H1 (cell line): ENCODE measurements around the gene PKP3. TPM values are rescaled to one million over a fixed set of nuclear protein-coding genes. Genes with fewer than 3 reads are reported as not detected.

Experiments
- CTCF ChIA-PET: fragments of 300-600 bp; sonication (Branson Sonifier 250); formaldehyde crosslinking; loops from one replicate; lab custom pipeline; 2021; ENCODE audit not compliant: partially characterized antibody; lab: Charles Lee
- POLR2A ChIA-PET: fragments of 300-600 bp; sonication (Branson Sonifier 250); formaldehyde crosslinking; loops from one replicate; lab custom pipeline; 2021; ENCODE audit warnings: inconsistent platforms; ENCODE audit not compliant: partially characterized antibody; lab: Charles Lee
- DNase-seq, 2 experiments: peaks; one replicate each; pipeline versions ENCODE4 v3.0.0 to v3.0.0-alpha.2; 2010 to 2022; ENCODE audit warnings: low spot score in 2 of 2, low read depth in 1 of 2, mixed read lengths in 1 of 2
- FAIRE-seq: peaks from 2 replicates; lab custom pipeline; 2011; peaks lifted over from hg19 to GRCh38; lab: Jason Lieb, UNC
- H2AFZ ChIP-seq: 2 replicates; pipeline ENCODE4 v1.8.1; 2012; ENCODE audit warnings: low read length, inconsistent platforms
- H2AK5ac ChIP-seq: 2 replicates; pipeline ENCODE4 v1.6.1; 2013; ENCODE audit warnings: low read depth, low read length
- H2BK120ac ChIP-seq: replicated peaks from 2 replicates; pipeline ENCODE3; 2013; ENCODE audit warnings: low read depth, low read length, inconsistent platforms
- H2BK12ac ChIP-seq: 2 replicates; pipeline ENCODE4 v1.6.1; 2013; ENCODE audit warnings: low read depth, low read length
- H2BK15ac ChIP-seq: 2 replicates; pipeline ENCODE4 v1.6.1; 2013; ENCODE audit warnings: low read length
- H2BK20ac ChIP-seq: 2 replicates; pipeline ENCODE4 v1.6.1; 2013; ENCODE audit warnings: low read length
- H2BK5ac ChIP-seq: 2 replicates; pipeline ENCODE4 v1.6.1; 2013; ENCODE audit warnings: low read depth, low read length
- H3K14ac ChIP-seq: 2 replicates; pipeline ENCODE4 v1.6.1; 2013; ENCODE audit warnings: inconsistent platforms; ENCODE audit not compliant: insufficient read length
- H3K18ac ChIP-seq: 2 replicates; pipeline ENCODE4 v1.6.1; 2013; ENCODE audit warnings: low read length; ENCODE audit errors: extremely low read depth
- H3K23ac ChIP-seq: 2 replicates; pipeline ENCODE4 v1.6.1; 2013; ENCODE audit warnings: inconsistent platforms; ENCODE audit not compliant: insufficient read length
- H3K23me2 ChIP-seq: 2 replicates; pipeline ENCODE4 v1.6.1; 2013; ENCODE audit warnings: low read depth, low read length
- H3K27ac ChIP-seq: 2 replicates; pipeline ENCODE4 v1.6.1; 2011; ENCODE audit warnings: low read depth, low read length, inconsistent platforms
- H3K27me3 ChIP-seq, 4 experiments: replicated peaks in 1 of 4; 1 replicate in 1 of 4; 2 replicates in 3 of 4; pipeline versions ENCODE4 v1.6.1 to v1.8.1; 2011 to 2013; ENCODE audit warnings: low read length in 3 of 4, mild to moderate bottlenecking in 3 of 4, inconsistent platforms in 2 of 4, mixed read lengths in 2 of 4, moderate library complexity in 1 of 4; ENCODE audit not compliant: control insufficient read depth in 3 of 4, insufficient read depth in 3 of 4; ENCODE audit errors: extremely low read depth in 1 of 4
- H3K36me3 ChIP-seq, 4 experiments: 2 replicates each; pipeline versions ENCODE4 v1.6.1 to v1.8.1; 2011 to 2013; ENCODE audit warnings: mild to moderate bottlenecking in 4 of 4, low read length in 3 of 4, moderate library complexity in 2 of 4, control low read depth in 1 of 4, inconsistent platforms in 1 of 4; ENCODE audit not compliant: insufficient read depth in 4 of 4, control insufficient read depth in 2 of 4
- H3K4ac ChIP-seq: replicated peaks from 2 replicates; pipeline ENCODE3; 2013; ENCODE audit warnings: low read length, low read depth, mixed read lengths, inconsistent platforms; ENCODE audit not compliant: insufficient read length
- H3K4me1 ChIP-seq, 4 experiments: replicated peaks in 1 of 4; 1 replicate in 1 of 4; 2 replicates in 3 of 4; pipeline versions ENCODE4 v1.6.1 to v1.8.1; 2011 to 2013; ENCODE audit warnings: low read length in 3 of 4, inconsistent platforms in 2 of 4, mixed read lengths in 1 of 4; ENCODE audit not compliant: insufficient read depth in 4 of 4, control insufficient read depth in 3 of 4
- H3K4me2 ChIP-seq, 2 experiments: 2 replicates each; pipeline versions ENCODE4 v1.6.1 to v1.8.1; 2011 to 2013; ENCODE audit warnings: low read depth in 2 of 2, low read length in 2 of 2, control low read depth in 1 of 2, inconsistent platforms in 1 of 2, mild to moderate bottlenecking in 1 of 2; ENCODE audit not compliant: insufficient read depth in 1 of 2
- H3K4me3 ChIP-seq, 4 experiments: fragments of 200-600, 300-600 bp in 1 of 4; sonication (generic), shearing (Covaris generic), sonication (Bioruptor Twin) in 1 of 4; 2 replicates each; pipeline versions ENCODE4 v1.5.1 to v1.8.1; 2011 to 2016; ENCODE audit warnings: low read length in 4 of 4, low read depth in 3 of 4, control low read depth in 2 of 4, inconsistent platforms in 2 of 4, mild to moderate bottlenecking in 2 of 4, mixed read lengths in 1 of 4, moderate library complexity in 1 of 4; ENCODE audit not compliant: insufficient read depth in 2 of 4; ENCODE audit errors: extremely low read depth in 1 of 4
- H3K56ac ChIP-seq: replicated peaks from 2 replicates; pipeline ENCODE3; 2013; ENCODE audit warnings: low read depth, mild to moderate bottlenecking, mixed read lengths, low read length, inconsistent platforms; ENCODE audit not compliant: insufficient read length
- H3K79me1 ChIP-seq: 2 replicates; pipeline ENCODE4 v1.6.1; 2013; ENCODE audit warnings: low read depth, low read length, control low read depth
- H3K79me2 ChIP-seq, 2 experiments: 2 replicates each; pipeline versions ENCODE4 v1.6.1 to v1.8.1; 2012 to 2013; ENCODE audit warnings: low read length in 2 of 2, mild to moderate bottlenecking in 2 of 2, inconsistent platforms in 1 of 2; ENCODE audit not compliant: insufficient read depth in 2 of 2, control insufficient read depth in 1 of 2
- H3K9ac ChIP-seq, 4 experiments: replicated peaks in 1 of 4; 1 replicate in 1 of 4; 2 replicates in 3 of 4; pipeline versions ENCODE4 v1.6.1 to v1.8.1; 2011 to 2013; ENCODE audit warnings: low read depth in 3 of 4, low read length in 3 of 4, control low read depth in 2 of 4, mild to moderate bottlenecking in 2 of 4, moderate library complexity in 2 of 4, inconsistent platforms in 1 of 4; ENCODE audit errors: extremely low read depth in 1 of 4
- H3K9me3 ChIP-seq, 2 experiments: 2 replicates each; pipeline versions ENCODE4 v1.6.1 to v1.8.1; 2012 to 2013; ENCODE audit warnings: mild to moderate bottlenecking in 2 of 2, moderate library complexity in 2 of 2, control low read depth in 1 of 2, inconsistent platforms in 1 of 2, low read depth in 1 of 2, low read length in 1 of 2, mixed read lengths in 1 of 2; ENCODE audit not compliant: insufficient read depth in 2 of 2
- H4K20me1 ChIP-seq, 2 experiments: replicated peaks in 1 of 2; 2 replicates each; pipeline versions ENCODE3 to v1.8.1; 2011 to 2013; ENCODE audit warnings: inconsistent platforms in 2 of 2, low read length in 2 of 2, mild to moderate bottlenecking in 1 of 2; ENCODE audit not compliant: insufficient read depth in 2 of 2, control insufficient read depth in 1 of 2
- H4K5ac ChIP-seq: 2 replicates; pipeline ENCODE4 v1.6.1; 2013; ENCODE audit warnings: low read length, low read depth, mixed read lengths, inconsistent platforms; ENCODE audit not compliant: insufficient read length
- H4K8ac ChIP-seq: 2 replicates; pipeline ENCODE4 v1.8.0; 2013; ENCODE audit warnings: mild to moderate bottlenecking, moderate library complexity, low read length, inconsistent platforms; ENCODE audit not compliant: insufficient read depth; ENCODE audit errors: extremely low read depth
- H4K91ac ChIP-seq: replicated peaks from 2 replicates; pipeline ENCODE3; 2013; ENCODE audit warnings: low read length, mixed read lengths, inconsistent platforms; ENCODE audit not compliant: insufficient read length
- CREB1 ChIP-seq: IDR thresholded peaks from 2 replicates; pipeline ENCODE4 v1.6.1; 2012; ENCODE audit warnings: inconsistent platforms
- KDM4A ChIP-seq: IDR thresholded peaks from one replicate; pipeline ENCODE4 v1.7.1; 2012; ENCODE audit warnings: low read depth, mild to moderate bottlenecking, moderate library complexity, low read length, inconsistent platforms; ENCODE audit not compliant: severe bottlenecking
- SP1 ChIP-seq: IDR thresholded peaks from 2 replicates; pipeline ENCODE4 v1.6.1; 2011; ENCODE audit warnings: low read depth, low read length
- TAF7 ChIP-seq: optimal IDR thresholded peaks from 2 replicates; pipeline ENCODE3; 2011; ENCODE audit warnings: low read depth, mild to moderate bottlenecking, inconsistent platforms, low read length, moderate library complexity, borderline replicate concordance
- TBP ChIP-seq: IDR thresholded peaks from 2 replicates; pipeline ENCODE4 v1.6.1; 2011; ENCODE audit warnings: low read depth, low read length, improper control_type of control experiment
- TEAD4 ChIP-seq: IDR thresholded peaks from 2 replicates; pipeline ENCODE4 v1.6.1; 2012; ENCODE audit warnings: low read depth, low read length, inconsistent platforms, mixed read lengths
- WGBS, 2 experiments: shearing (Covaris generic) in 1 of 2; methylation state at CpG; one replicate each; pipeline versions ENCODE4 v1.1.6 to v1.1.7; 2013 to 2015; ENCODE audit warnings: low lambda C conversion rate in 2 of 2, mixed read lengths in 2 of 2, inconsistent platforms in 1 of 2, low coverage in 1 of 2, missing lambda C conversion rate in 1 of 2; ENCODE audit not compliant: insufficient replicate concordance in 2 of 2, insufficient coverage in 1 of 2, insufficient read length in 1 of 2; ENCODE audit errors: extremely low coverage in 1 of 2, missing lambda C conversion rate in 1 of 2; 5-methylcytosine and 5-hydroxymethylcytosine counted together
- polyA plus RNA-seq, 7 experiments: library from polyadenylated mRNA; depleted of rRNA in 3 of 7; stranded (reverse) in 5 of 7; unstranded in 2 of 7; fragments of >200 nt in 5 of 7; fragments of 200-250 nt in 2 of 7; gene quantifications; 1 replicate in 5 of 7; 2 replicates in 1 of 7; 4 replicates in 1 of 7; pipeline versions ENCODE4 v1.2.1 to v1.2.3, GENCODE V29; 2011 to 2013; ENCODE audit warnings: missing spikeins in 2 of 7, mixed read lengths in 2 of 7
- total RNA-seq: library from RNA; stranded (reverse); fragmentation: NEBNext Ultra II Directional; extraction: Animal tissue kit (Norgen Biotek cat#: 25700); gene quantifications from 2 replicates; pipeline ENCODE4 v1.2.1, GENCODE V29; 2021
- TF ChIP-seq, protein P1 (sequence below), 3 experiments: IDR thresholded peaks; 1 replicate in 2 of 3; 2 replicates in 1 of 3; pipeline versions ENCODE4 v1.5.1 to v1.6.1; 2011; ENCODE audit warnings: low read length in 3 of 3, mild to moderate bottlenecking in 3 of 3, inconsistent platforms in 2 of 3, low read depth in 1 of 3, moderate library complexity in 1 of 3; ENCODE audit not compliant: insufficient read depth in 1 of 3; ENCODE audit errors: control extremely low read depth in 1 of 3

Gene PKP3
- total and polyA plus RNA-seq, 2 of the 8 experiments (the other 6 are each of a cell fraction or from before 2014, with no cell fraction given) = 16.7 to 28.7 TPM

DNA sequence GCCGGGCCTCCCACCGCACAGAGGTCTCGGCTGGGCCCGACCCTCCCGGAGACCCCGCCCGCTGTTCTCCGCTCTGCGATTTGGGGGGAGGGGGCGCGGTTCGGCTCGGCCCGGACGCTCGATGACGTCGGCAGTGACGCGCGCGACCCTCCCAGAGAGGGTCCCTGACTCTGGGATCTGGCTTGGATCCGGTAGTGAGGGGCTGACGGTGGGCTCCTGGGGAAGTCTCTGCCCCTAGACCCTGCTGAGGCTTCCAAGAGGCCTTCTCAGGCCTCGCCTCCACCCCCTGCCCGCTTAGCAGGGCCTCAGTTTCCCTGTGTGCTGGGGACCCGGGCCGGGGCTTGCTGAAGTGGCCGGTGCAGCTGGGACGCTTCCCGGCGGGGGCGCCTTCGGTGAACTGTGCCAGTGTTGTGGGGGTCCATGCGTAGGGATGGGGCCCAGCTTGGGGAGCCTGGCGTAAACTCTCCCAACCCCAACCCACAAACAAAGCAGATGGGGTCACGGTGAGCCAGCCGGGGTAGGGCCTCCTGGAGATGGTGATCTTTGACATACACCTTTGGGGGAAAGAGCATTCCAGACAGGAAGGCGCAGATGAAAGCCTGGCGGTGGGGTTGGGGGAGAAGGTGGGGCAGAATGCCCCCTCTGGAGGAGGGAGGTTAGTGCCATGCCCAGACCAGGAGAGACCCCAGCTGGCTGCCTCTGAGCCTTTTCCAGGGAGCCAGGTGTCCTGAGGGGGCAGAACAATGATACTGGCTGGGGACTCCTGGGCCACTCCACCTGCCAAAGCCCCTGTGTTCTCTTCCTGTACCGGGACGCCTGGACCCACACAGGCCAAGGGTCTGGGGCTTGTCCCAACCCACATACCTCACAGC, 23.7 kb upstream of the PKP3 start:
- Histone ChIP-seq H2BK15ac (peak overlapping the region; percentile 46; the same call in 1 of the 2 replicates), H3K4me1 (peaks cover 0 to 10% (median 5%) of the 10 kb centered on the region in 4 experiments; a peak in 6 of 7 replicates), H3K79me2 (peaks cover 0 to 15% of the 10 kb centered on the region in 2 experiments; a peak in 1 of 4 replicates), H3K23ac (no peak overlapping the region), H3K56ac (no peak overlapping the region), H3K4ac (peak overlapping the region; percentile 78), H2BK5ac (peak overlapping the region; percentile 15; the same call in 1 of the 2 replicates), H4K8ac (peak overlapping the region; percentile 83), H4K20me1 (peaks cover 0 to 2% of the 10 kb centered on the region in 2 experiments), H3K14ac (no peak overlapping the region), H3K27me3 (no peaks in the 10 kb centered on the region), H3K9me3 (no peaks in the 10 kb centered on the region), H2AFZ (no peak overlapping the region), H2BK20ac (no peak overlapping the region), H2BK12ac (no peak overlapping the region), H3K36me3 (peaks cover 11 to 22% (median 15%) of the 10 kb centered on the region in 4 experiments; a peak in 7 of 8 replicates), H4K5ac (peak overlapping the region; percentile 56), H3K4me3 (peak overlapping the region; percentile 70 to 78 (median 74)), H2BK120ac (no peak overlapping the region), H3K4me2 (peak overlapping the region; percentile 79 to 85), H3K23me2 (peaks cover 3% of the 10 kb centered on the region; the same call in 1 of the 2 replicates), H4K91ac (no peak overlapping the region), H3K79me1 (peaks cover 7% of the 10 kb centered on the region), H3K27ac (peak overlapping the region; percentile 45), H2AK5ac (no peak overlapping the region), H3K9ac (peak overlapping the region; percentile 35 to 65 (median 60)), H3K18ac (no peak overlapping the region)
- 27% methylated on average over 19 of the region's 42 CpGs; no CpG with 5 or more reads in 1 of the 2 experiments for WGBS, 2 experiments
- FAIRE-seq = no peak
- ChIA-PET CTCF (interaction anchor here (0.6 to 13.4 kb wide), 10 partner anchors 15 to 152 kb away, joined by 3 to 212 read pairs (median 4); partner anchors contain the start of genes ANO9 and PTDSS2), POLR2A (interaction anchor here (0.6 to 3.4 kb wide), 14 partner anchors 9 to 198 kb away, joined by 3 to 19 read pairs (median 6); partner anchors contain the start of gene PTDSS2)
- DNase-seq = peak in 1 of 2 experiments; percentile 80
- no peak for TF ChIP-seq TAF7
- no peak for TF ChIP-seq KDM4A
- TF ChIP-seq, protein P1, sequence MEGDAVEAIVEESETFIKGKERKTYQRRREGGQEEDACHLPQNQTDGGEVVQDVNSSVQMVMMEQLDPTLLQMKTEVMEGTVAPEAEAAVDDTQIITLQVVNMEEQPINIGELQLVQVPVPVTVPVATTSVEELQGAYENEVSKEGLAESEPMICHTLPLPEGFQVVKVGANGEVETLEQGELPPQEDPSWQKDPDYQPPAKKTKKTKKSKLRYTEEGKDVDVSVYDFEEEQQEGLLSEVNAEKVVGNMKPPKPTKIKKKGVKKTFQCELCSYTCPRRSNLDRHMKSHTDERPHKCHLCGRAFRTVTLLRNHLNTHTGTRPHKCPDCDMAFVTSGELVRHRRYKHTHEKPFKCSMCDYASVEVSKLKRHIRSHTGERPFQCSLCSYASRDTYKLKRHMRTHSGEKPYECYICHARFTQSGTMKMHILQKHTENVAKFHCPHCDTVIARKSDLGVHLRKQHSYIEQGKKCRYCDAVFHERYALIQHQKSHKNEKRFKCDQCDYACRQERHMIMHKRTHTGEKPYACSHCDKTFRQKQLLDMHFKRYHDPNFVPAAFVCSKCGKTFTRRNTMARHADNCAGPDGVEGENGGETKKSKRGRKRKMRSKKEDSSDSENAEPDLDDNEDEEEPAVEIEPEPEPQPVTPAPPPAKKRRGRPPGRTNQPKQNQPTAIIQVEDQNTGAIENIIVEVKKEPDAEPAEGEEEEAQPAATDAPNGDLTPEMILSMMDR (IDR thresholded peaks at IDR 0.05; ENCODE audit: control extremely low read depth in 1 of 3, insufficient read depth in 1 of 3, low read depth in 1 of 3, low read length in 3 of 3) = peak in 1 of 3 experiments; percentile 6; a peak in 1 of 4 replicates
- no peak for TF ChIP-seq SP1
- peak; percentile 95 for TF ChIP-seq CREB1
- TF ChIP-seq TBP = peak; percentile 26; the same call in 1 of the 2 replicates
- no peak for TF ChIP-seq TEAD4
